HepG2 (cell line): ENCODE results near the gene CCDC126. TPM values are rescaled to one million over a fixed set of nuclear protein-coding genes. Genes with fewer than 3 reads are reported as not detected.

Experiments
- AGO1 ChIP-seq: fragments of 200-400 bp; formaldehyde crosslinking; IDR thresholded peaks from 2 replicates; pipeline ENCODE4 v1.6.1; 2017; ENCODE audit warnings: mild to moderate bottlenecking, low read depth, low read length, moderate library complexity; ENCODE audit not compliant: poor library complexity, severe bottlenecking
- CBX1 ChIP-seq: IDR thresholded peaks from one replicate; pipeline ENCODE4 v1.6.1; 2016; ENCODE audit warnings: antibody characterized with exemption, low read depth
- ELF1 ChIP-seq: sonication (generic); formaldehyde crosslinking; IDR thresholded peaks from 2 replicates; pipeline ENCODE4 v1.4.0; 2020; ENCODE audit warnings: missing genetic modification reagents
- FOXJ3 ChIP-seq: sonication (generic); formaldehyde crosslinking; IDR thresholded peaks from 2 replicates; pipeline ENCODE4 v1.4.0; 2020; ENCODE audit warnings: missing genetic modification reagents, mild to moderate bottlenecking, borderline replicate concordance
- KDM5B ChIP-seq: sonication (generic); formaldehyde crosslinking; IDR thresholded peaks from 2 replicates; pipeline ENCODE4 v1.4.0; 2020; ENCODE audit warnings: missing genetic modification reagents, mild to moderate bottlenecking, borderline replicate concordance
- MED1 ChIP-seq: sonication (generic); formaldehyde crosslinking; IDR thresholded peaks from 2 replicates; pipeline ENCODE4 v1.4.0; 2020; ENCODE audit warnings: missing genetic modification reagents
- MYC ChIP-seq: sonication (generic); formaldehyde crosslinking; IDR thresholded peaks from 2 replicates; pipeline ENCODE4 v1.9.0; 2021; ENCODE audit warnings: missing genetic modification reagents, borderline replicate concordance
- MYNN ChIP-seq: sonication (generic); formaldehyde crosslinking; IDR thresholded peaks from 2 replicates; pipeline ENCODE4 v1.4.0; 2020; ENCODE audit warnings: mild to moderate bottlenecking, low read depth, missing genetic modification reagents
- NFIC ChIP-seq: IDR thresholded peaks from 2 replicates; pipeline ENCODE4 v1.6.1; 2012; ENCODE audit warnings: mild to moderate bottlenecking, low read length, inconsistent platforms
- NR2F1 ChIP-seq, 2 experiments: fragments of 450-650 bp in 1 of 2; formaldehyde crosslinking in 1 of 2; IDR thresholded peaks; 2 replicates each; pipeline versions ENCODE4 v1.5.0 to v1.6.1; 2016 to 2020; ENCODE audit warnings: mild to moderate bottlenecking in 1 of 2, missing compliant biosample characterization in 1 of 2, missing genetic modification reagents in 1 of 2, moderate library complexity in 1 of 2
- RBAK ChIP-seq: sonication (generic); formaldehyde crosslinking; IDR thresholded peaks from 2 replicates; pipeline ENCODE4 v1.5.1; 2020; ENCODE audit warnings: mild to moderate bottlenecking, missing genetic modification reagents
- SMC3 ChIP-seq: IDR thresholded peaks from 2 replicates; pipeline ENCODE4 v1.6.1; 2011; ENCODE audit warnings: low read length, improper control_type of control experiment
- SOX5 ChIP-seq: IDR thresholded peaks from 2 replicates; pipeline ENCODE4 v1.6.1; 2016; ENCODE audit warnings: borderline replicate concordance
- SPEN ChIP-seq: sonication (generic); formaldehyde crosslinking; IDR thresholded peaks from 2 replicates; pipeline ENCODE4 v1.5.1; 2020; ENCODE audit warnings: low read depth, mild to moderate bottlenecking, missing genetic modification reagents
- TARDBP ChIP-seq: sonication (generic); formaldehyde crosslinking; IDR thresholded peaks from 2 replicates; pipeline ENCODE4 v1.8.0; 2022; ENCODE audit warnings: mild to moderate bottlenecking, missing genetic modification reagents
- ZGPAT ChIP-seq: IDR thresholded peaks from 2 replicates; pipeline ENCODE4 v1.6.1; 2016; ENCODE audit warnings: mild to moderate bottlenecking
- ZNF616 ChIP-seq: sonication (generic); formaldehyde crosslinking; IDR thresholded peaks from 2 replicates; pipeline ENCODE4 v1.5.0; 2020; ENCODE audit warnings: low read depth, mild to moderate bottlenecking, missing genetic modification reagents
- ZNF709 ChIP-seq: sonication (generic); formaldehyde crosslinking; IDR thresholded peaks from 2 replicates; pipeline ENCODE4 v1.5.0; 2020; ENCODE audit warnings: mild to moderate bottlenecking, missing genetic modification reagents
- ZNF790 ChIP-seq: sonication (generic); formaldehyde crosslinking; IDR thresholded peaks from 2 replicates; pipeline ENCODE4 v1.8.0; 2022; ENCODE audit warnings: missing genetic modification reagents, mild to moderate bottlenecking, borderline replicate concordance
- ZNF878 ChIP-seq: sonication (generic); formaldehyde crosslinking; IDR thresholded peaks from 2 replicates; pipeline ENCODE4 v1.8.1; 2023; ENCODE audit warnings: mild to moderate bottlenecking, missing genetic modification reagents, moderate library complexity
- ZSCAN29 ChIP-seq: sonication (generic); formaldehyde crosslinking; conservative IDR thresholded peaks from 2 replicates; pipeline ENCODE4 v1.4.0; 2020; ENCODE audit warnings: mild to moderate bottlenecking, missing genetic modification reagents
- polyA plus RNA-seq, 8 experiments: library from polyadenylated mRNA; depleted of rRNA in 3 of 8; stranded (reverse) in 7 of 8; unstranded in 1 of 8; fragments of >200 nt; fragmentation: Illumina TruSeq in 4 of 8; extraction: Trizol in 4 of 8; gene quantifications; 2 replicates each; pipeline versions ENCODE4 v1.2.1 to v1.2.3, GENCODE V29; 2011 to 2016; ENCODE audit warnings: low read depth in 4 of 8, missing spikeins in 1 of 8, mixed read lengths in 1 of 8; ENCODE audit not compliant: insufficient read depth in 1 of 8
- total RNA-seq, 5 experiments: library from RNA; depleted of rRNA; stranded (reverse); fragments of >200 nt; fragmentation: Illumina TruSeq; extraction: Trizol; gene quantifications; 2 replicates each; pipeline ENCODE4 v1.2.3, GENCODE V29; 2016; ENCODE audit warnings: low read depth in 1 of 5
- TF ChIP-seq, protein P1 (sequence below): sonication (generic); formaldehyde crosslinking; conservative IDR thresholded peaks from 2 replicates; pipeline ENCODE4 v1.4.0; 2020; ENCODE audit warnings: mild to moderate bottlenecking, missing genetic modification reagents, moderate library complexity
- TF ChIP-seq, protein P2 (sequence below): sonication (generic); formaldehyde crosslinking; IDR thresholded peaks from 2 replicates; pipeline ENCODE4 v1.4.0; 2020; ENCODE audit warnings: missing genetic modification reagents, borderline replicate concordance
- TF ChIP-seq, protein P3 (sequence below): IDR thresholded peaks from 2 replicates; pipeline ENCODE4 v1.6.1; 2016

CCDC126 gene
- total and polyA plus RNA-seq, 2 of the 13 experiments (the other 11 are each of a cell fraction or from before 2014, with no cell fraction given) = 3.5 to 9.3 TPM

DNA sequence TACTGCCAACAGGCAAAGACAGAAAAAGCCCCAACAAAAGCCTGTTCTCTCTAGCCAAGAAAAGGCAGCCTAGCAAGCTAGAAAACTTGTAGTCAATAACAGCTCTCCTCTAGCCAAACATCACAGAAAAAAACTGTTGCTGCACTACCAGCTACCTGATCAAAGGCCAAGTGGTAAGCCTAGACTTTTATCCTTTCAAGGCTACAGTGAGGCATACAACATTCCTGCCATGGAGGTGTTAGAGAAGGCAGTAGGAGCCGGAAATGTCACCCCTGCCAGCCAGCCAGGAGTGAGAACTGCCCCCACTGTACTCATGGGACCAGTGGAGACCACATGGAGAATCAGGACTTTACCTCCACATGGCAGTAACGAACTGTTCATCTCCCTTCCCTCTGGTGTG is 31.2 kb downstream of the CCDC126 start (continued):
- TF ChIP-seq SMC3 (no peak), NR2F1 (CRISPR knock-in tag; IDR thresholded peaks at IDR 0.05) (no peak), ZNF709 (CRISPR knock-in tag) (no peak), ZGPAT (CRISPR knock-in tag) (peak; percentile 46; the same call in 1 of the 2 replicates), TARDBP (CRISPR knock-in tag) (no peak), FOXJ3 (CRISPR knock-in tag) (no peak), ZNF878 (CRISPR knock-in tag) (no peak), AGO1 (no peak), ELF1 (CRISPR knock-in tag) (peak; percentile 51; the same call in 1 of the 2 replicates), MYNN (CRISPR knock-in tag) (no peak), ZNF616 (no peak), KDM5B (CRISPR knock-in tag) (no peak), NFIC (no peak), SOX5 (peak; percentile 47; the same call in 1 of the 2 replicates), SPEN (peak; percentile 24; the same call in 1 of the 2 replicates), ZNF790 (CRISPR knock-in tag) (peak; percentile 71; the same call in 1 of the 2 replicates), MYC (CRISPR knock-in tag) (peak; percentile 28; the same call in 1 of the 2 replicates), MED1 (CRISPR knock-in tag) (0 out of 2 replicates have a peak, but pooled peaks have one; percentile 53), RBAK (CRISPR knock-in tag) (no peak), CBX1 (no peak), ZSCAN29 (CRISPR knock-in tag) (no peak)
- TF ChIP-seq, protein P1, sequence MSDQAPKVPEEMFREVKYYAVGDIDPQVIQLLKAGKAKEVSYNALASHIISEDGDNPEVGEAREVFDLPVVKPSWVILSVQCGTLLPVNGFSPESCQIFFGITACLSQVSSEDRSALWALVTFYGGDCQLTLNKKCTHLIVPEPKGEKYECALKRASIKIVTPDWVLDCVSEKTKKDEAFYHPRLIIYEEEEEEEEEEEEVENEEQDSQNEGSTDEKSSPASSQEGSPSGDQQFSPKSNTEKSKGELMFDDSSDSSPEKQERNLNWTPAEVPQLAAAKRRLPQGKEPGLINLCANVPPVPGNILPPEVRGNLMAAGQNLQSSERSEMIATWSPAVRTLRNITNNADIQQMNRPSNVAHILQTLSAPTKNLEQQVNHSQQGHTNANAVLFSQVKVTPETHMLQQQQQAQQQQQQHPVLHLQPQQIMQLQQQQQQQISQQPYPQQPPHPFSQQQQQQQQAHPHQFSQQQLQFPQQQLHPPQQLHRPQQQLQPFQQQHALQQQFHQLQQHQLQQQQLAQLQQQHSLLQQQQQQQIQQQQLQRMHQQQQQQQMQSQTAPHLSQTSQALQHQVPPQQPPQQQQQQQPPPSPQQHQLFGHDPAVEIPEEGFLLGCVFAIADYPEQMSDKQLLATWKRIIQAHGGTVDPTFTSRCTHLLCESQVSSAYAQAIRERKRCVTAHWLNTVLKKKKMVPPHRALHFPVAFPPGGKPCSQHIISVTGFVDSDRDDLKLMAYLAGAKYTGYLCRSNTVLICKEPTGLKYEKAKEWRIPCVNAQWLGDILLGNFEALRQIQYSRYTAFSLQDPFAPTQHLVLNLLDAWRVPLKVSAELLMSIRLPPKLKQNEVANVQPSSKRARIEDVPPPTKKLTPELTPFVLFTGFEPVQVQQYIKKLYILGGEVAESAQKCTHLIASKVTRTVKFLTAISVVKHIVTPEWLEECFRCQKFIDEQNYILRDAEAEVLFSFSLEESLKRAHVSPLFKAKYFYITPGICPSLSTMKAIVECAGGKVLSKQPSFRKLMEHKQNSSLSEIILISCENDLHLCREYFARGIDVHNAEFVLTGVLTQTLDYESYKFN (CRISPR knock-in tag) = peak; percentile 76
- TF ChIP-seq, protein P2, sequence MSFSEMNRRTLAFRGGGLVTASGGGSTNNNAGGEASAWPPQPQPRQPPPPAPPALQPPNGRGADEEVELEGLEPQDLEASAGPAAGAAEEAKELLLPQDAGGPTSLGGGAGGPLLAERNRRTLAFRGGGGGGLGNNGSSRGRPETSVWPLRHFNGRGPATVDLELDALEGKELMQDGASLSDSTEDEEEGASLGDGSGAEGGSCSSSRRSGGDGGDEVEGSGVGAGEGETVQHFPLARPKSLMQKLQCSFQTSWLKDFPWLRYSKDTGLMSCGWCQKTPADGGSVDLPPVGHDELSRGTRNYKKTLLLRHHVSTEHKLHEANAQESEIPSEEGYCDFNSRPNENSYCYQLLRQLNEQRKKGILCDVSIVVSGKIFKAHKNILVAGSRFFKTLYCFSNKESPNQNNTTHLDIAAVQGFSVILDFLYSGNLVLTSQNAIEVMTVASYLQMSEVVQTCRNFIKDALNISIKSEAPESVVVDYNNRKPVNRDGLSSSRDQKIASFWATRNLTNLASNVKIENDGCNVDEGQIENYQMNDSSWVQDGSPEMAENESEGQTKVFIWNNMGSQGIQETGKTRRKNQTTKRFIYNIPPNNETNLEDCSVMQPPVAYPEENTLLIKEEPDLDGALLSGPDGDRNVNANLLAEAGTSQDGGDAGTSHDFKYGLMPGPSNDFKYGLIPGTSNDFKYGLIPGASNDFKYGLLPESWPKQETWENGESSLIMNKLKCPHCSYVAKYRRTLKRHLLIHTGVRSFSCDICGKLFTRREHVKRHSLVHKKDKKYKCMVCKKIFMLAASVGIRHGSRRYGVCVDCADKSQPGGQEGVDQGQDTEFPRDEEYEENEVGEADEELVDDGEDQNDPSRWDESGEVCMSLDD (CRISPR knock-in tag) = no peak
- TF ChIP-seq, protein P3, sequence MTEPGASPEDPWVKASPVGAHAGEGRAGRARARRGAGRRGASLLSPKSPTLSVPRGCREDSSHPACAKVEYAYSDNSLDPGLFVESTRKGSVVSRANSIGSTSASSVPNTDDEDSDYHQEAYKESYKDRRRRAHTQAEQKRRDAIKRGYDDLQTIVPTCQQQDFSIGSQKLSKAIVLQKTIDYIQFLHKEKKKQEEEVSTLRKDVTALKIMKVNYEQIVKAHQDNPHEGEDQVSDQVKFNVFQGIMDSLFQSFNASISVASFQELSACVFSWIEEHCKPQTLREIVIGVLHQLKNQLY (CRISPR knock-in tag) = no peak
